ENCODE results near the gene KCNH4. TPM values are rescaled to one million over a fixed set of nuclear protein-coding genes. Genes with fewer than 3 reads are reported as not detected.

The KCNH4 gene
- total and polyA plus RNA-seq, 2 of the 13 experiments (the other 11 are each of a cell fraction or from before 2014, with no cell fraction given), result 0.01 to 0.09 TPM

DNA sequence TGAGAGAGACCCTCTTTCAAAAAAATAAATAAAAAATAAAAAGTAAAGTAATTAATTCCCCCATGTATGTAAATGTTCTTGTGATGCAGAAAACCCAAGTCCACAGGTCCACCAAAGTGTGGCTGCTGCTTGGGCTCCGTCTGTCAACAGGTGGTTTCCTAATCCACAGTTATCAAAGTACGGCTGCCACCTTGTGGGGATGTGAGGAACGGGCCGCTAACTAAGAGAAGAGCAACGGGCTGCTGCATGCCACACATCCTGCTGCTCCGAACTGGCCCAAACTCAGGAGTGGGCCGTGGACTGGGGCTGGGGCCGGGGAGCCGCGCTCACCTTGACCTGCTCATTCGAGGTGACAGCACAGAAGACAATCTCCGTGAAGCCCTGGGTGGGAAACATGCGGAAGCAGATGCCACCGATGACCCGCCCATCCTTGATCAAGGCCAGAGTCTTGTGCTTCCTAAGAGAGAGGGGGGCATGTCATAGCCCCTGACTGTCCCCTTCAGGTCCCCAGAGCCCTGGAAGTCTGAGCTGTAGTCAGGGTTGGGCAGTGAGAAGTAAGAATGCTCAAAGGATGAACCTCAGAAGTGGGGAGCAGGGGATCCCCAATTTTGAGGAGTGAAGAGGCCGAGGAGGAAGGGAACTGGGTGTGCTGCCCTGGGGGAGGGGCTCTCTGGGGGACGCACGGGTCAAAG is 64.1 kb downstream of the KCNH4 start (continued):
- TF ChIP-seq GPN1 (CRISPR knock-in tag; IDR thresholded peaks at IDR 0.05; ENCODE audit: borderline replicate concordance), result no peak
- TF ChIP-seq ARID2 (CRISPR knock-in tag; IDR thresholded peaks at IDR 0.05; ENCODE audit: borderline replicate concordance), result no peak
- no peak for TF ChIP-seq POLR2AphosphoS2 (IDR thresholded peaks at IDR 0.05; ENCODE audit: low read depth, low read length)
- no peak for TF ChIP-seq ZNF83 (CRISPR knock-in tag; IDR thresholded peaks at IDR 0.05; ENCODE audit: borderline replicate concordance)
- no peak for TF ChIP-seq ZNF776 (CRISPR knock-in tag; IDR thresholded peaks at IDR 0.05)
- TF ChIP-seq, protein P1, sequence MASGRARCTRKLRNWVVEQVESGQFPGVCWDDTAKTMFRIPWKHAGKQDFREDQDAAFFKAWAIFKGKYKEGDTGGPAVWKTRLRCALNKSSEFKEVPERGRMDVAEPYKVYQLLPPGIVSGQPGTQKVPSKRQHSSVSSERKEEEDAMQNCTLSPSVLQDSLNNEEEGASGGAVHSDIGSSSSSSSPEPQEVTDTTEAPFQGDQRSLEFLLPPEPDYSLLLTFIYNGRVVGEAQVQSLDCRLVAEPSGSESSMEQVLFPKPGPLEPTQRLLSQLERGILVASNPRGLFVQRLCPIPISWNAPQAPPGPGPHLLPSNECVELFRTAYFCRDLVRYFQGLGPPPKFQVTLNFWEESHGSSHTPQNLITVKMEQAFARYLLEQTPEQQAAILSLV (CRISPR knock-in tag; IDR thresholded peaks at IDR 0.05; ENCODE audit: borderline replicate concordance), result no peak
- TF ChIP-seq ZFP1 (CRISPR knock-in tag; IDR thresholded peaks at IDR 0.05), result no peak
- no peak for TF ChIP-seq RARG (CRISPR knock-in tag; IDR thresholded peaks at IDR 0.05; ENCODE audit: low read depth)
- TF ChIP-seq ZMYM2 (CRISPR knock-in tag; IDR thresholded peaks at IDR 0.05), result no peak
- no peak for TF ChIP-seq GATAD1 (CRISPR knock-in tag; IDR thresholded peaks at IDR 0.05)
- TF ChIP-seq ZNF790 (CRISPR knock-in tag; IDR thresholded peaks at IDR 0.05; ENCODE audit: borderline replicate concordance), result no peak
- TF ChIP-seq HNRNPL (IDR thresholded peaks at IDR 0.05; ENCODE audit: low read depth, low read length), result no peak
- TF ChIP-seq TARDBP (CRISPR knock-in tag; IDR thresholded peaks at IDR 0.05), result peak; percentile 36; the same call in 1 of the 2 replicates
- no peak for TF ChIP-seq ATF1 (CRISPR knock-in tag; IDR thresholded peaks at IDR 0.05)
- TF ChIP-seq ZNF503 (CRISPR knock-in tag; IDR thresholded peaks at IDR 0.05), result no peak
- TF ChIP-seq, protein P2, sequence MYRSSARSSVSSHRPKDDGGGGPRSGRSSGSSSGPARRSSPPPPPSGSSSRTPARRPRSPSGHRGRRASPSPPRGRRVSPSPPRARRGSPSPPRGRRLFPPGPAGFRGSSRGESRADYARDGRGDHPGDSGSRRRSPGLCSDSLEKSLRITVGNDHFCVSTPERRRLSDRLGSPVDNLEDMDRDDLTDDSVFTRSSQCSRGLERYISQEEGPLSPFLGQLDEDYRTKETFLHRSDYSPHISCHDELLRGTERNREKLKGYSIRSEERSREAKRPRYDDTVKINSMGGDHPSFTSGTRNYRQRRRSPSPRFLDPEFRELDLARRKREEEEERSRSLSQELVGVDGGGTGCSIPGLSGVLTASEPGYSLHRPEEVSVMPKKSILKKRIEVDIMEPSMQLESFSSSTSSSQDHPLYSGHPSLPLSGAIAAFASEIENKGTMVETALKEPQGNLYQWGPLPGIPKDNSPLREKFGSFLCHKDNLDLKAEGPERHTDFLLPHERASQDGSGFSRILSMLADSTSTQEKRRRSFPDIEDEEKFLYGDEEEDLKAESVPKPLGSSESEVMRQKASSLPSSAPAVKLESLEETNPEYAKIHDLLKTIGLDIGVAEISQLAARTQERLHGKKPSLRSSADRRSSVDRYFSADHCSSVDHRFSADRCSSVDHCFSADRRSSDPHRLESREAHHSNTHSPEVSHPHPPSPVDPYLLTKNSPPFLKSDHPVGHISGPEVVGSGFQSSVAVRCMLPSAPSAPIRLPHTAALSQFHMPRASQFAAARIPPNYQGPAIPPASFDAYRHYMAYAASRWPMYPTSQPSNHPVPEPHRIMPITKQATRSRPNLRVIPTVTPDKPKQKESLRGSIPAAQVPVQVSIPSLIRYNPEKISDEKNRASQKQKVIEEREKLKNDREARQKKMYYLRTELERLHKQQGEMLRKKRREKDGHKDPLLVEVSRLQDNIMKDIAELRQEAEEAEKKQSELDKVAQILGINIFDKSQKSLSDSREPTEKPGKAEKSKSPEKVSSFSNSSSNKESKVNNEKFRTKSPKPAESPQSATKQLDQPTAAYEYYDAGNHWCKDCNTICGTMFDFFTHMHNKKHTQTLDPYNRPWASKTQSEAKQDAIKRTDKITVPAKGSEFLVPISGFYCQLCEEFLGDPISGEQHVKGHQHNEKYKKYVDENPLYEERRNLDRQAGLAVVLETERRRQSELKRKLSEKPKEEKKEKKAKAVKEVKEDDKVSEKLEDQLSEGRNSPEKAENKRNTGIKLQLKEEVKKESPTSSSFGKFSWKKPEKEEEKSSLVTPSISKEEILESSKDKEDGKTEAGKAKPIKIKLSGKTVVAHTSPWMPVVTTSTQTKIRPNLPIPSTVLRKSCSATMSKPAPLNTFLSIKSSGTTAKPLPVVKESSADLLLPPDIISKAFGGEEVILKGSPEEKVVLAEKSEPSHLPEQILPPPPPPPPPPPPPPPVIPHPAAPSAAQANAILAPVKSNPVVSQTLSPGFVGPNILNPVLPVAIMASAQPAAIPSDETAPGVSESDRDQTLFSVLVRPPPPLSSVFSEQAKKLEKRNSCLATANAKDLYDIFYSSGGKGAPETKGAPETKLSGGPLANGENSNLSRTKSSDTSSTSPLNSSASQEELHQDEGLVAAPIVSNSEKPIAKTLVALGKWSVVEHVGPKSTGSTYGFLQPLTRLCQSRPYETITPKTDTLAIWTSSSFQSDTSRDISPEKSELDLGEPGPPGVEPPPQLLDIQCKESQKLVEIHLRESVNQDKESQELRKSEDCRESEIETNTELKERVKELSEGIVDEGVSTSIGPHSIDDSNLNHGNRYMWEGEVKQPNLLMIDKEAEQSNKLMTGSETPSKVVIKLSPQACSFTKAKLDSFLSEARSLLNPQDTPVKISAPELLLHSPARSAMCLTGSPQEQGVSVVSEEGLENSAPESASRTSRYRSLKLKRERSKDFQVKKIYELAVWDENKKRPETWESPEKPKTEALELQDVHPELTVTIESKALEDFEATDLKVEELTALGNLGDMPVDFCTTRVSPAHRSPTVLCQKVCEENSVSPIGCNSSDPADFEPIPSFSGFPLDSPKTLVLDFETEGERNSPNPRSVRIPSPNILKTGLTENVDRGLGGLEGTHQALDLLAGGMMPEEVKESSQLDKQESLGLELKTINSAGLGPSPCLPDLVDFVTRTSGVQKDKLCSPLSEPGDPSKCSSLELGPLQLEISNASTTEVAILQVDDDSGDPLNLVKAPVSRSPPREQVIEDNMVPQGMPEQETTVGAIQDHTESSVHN (CRISPR knock-in tag; IDR thresholded peaks at IDR 0.05), result no peak
- TF ChIP-seq HNRNPLL (IDR thresholded peaks at IDR 0.05; ENCODE audit: low read depth, low read length, poor library complexity, severe bottlenecking), result no peak
- no peak for TF ChIP-seq ZNF670 (CRISPR knock-in tag; IDR thresholded peaks at IDR 0.05; ENCODE audit: borderline replicate concordance)

Measured in HepG2 (cell line).